HepG2 (cell line): ENCODE results near the gene TMEM151A. TPM values are rescaled to one million over a fixed set of nuclear protein-coding genes. Genes with fewer than 3 reads are reported as not detected.

Source experiments
- ATAC-seq: fragments of 200-7000 bp; cut with Tn5 transposase; 3 replicates; pipeline ENCODE4 v1.9.1; 2020; ENCODE audit warnings: mild to moderate bottlenecking, moderate library complexity
- BruUV-seq: library from RNA; stranded (reverse); fragments of 400-500 nt; replicated peaks from 2 replicates; lab custom pipeline; 2021; lab: Mats Ljungman, UMichigan
- CTCF ChIA-PET: fragments of 300-600 bp; formaldehyde crosslinking; extraction: SDS; loops from one replicate; lab custom pipeline; 2021; ENCODE audit warnings: low total read pairs, inconsistent platforms, low intra/inter-chr PET ratio; lab: Yijun Ruan, JAX
- POLR2A ChIA-PET: fragments of 350-600 bp; sonication (Branson Sonifier 250); formaldehyde crosslinking; loops from one replicate; lab custom pipeline; 2020; ENCODE audit warnings: antibody characterized with exemption, inconsistent platforms; lab: Yijun Ruan, JAX
- DNase-seq: peaks from one replicate; pipeline ENCODE4 v3.0.0-alpha.2; 2015; ENCODE audit warnings: low spot score
- FAIRE-seq: peaks from 3 replicates; lab custom pipeline; 2011; peaks lifted over from hg19 to GRCh38; lab: Jason Lieb, UNC
- H2AFZ ChIP-seq: one replicate; pipeline ENCODE4 v1.6.1; 2011; ENCODE audit warnings: low read length, inconsistent platforms
- H3K27ac ChIP-seq: fragments of 300-600 bp; 3 replicates; pipeline ENCODE4 v1.8.0; 2011; ENCODE audit warnings: mixed run types, mild to moderate bottlenecking, mixed read lengths, low read length, inconsistent platforms; ENCODE audit not compliant: insufficient read depth; ENCODE audit errors: extremely low read length
- H3K27me3 ChIP-seq, 2 experiments: fragments of 200-600 bp in 1 of 2; 2 replicates in 1 of 2; 3 replicates in 1 of 2; pipeline versions ENCODE4 v1.6.0 to v1.8.0; 2011; ENCODE audit warnings: low read length in 2 of 2, mild to moderate bottlenecking in 2 of 2, moderate library complexity in 2 of 2, inconsistent platforms in 1 of 2; ENCODE audit not compliant: insufficient read depth in 2 of 2, control insufficient read depth in 1 of 2
- H3K36me3 ChIP-seq, 2 experiments: fragments of 200-600 bp in 1 of 2; replicated peaks in 1 of 2; 2 replicates in 1 of 2; 3 replicates in 1 of 2; pipeline versions ENCODE4 v1.5.1 to v1.8.0; 2011; ENCODE audit warnings: low read length in 2 of 2, inconsistent platforms in 1 of 2; ENCODE audit not compliant: insufficient read depth in 2 of 2, control insufficient read depth in 1 of 2
- H3K4me1 ChIP-seq: 2 replicates; pipeline ENCODE4 v1.5.1; 2012; ENCODE audit warnings: low read length, inconsistent platforms; ENCODE audit not compliant: insufficient read depth
- H3K4me2 ChIP-seq: 2 replicates; pipeline ENCODE4 v1.6.0; 2011; ENCODE audit warnings: low read depth, low read length, inconsistent platforms
- H3K4me3 ChIP-seq, 3 experiments: fragments of 200-600 bp in 1 of 3; sonication (generic), shearing (Covaris generic) in 1 of 3; replicated peaks in 1 of 3; 2 replicates each; pipeline ENCODE4 v1.5.1; 2011 to 2016; ENCODE audit warnings: low read length in 3 of 3, inconsistent platforms in 2 of 3, low read depth in 2 of 3, mild to moderate bottlenecking in 2 of 3, control low read depth in 1 of 3, mixed read lengths in 1 of 3; ENCODE audit not compliant: insufficient read depth in 1 of 3
- H3K79me2 ChIP-seq: one replicate; pipeline ENCODE4 v1.6.1; 2011; ENCODE audit warnings: low read length, inconsistent platforms; ENCODE audit not compliant: insufficient read depth
- H3K9ac ChIP-seq: 2 replicates; pipeline ENCODE4 v1.6.0; 2011; ENCODE audit warnings: mild to moderate bottlenecking, low read depth, low read length, inconsistent platforms; ENCODE audit not compliant: insufficient read depth
- H3K9me3 ChIP-seq: 2 replicates; pipeline ENCODE4 v1.5.1; 2012; ENCODE audit warnings: mild to moderate bottlenecking, low read length
- H4K20me1 ChIP-seq: 2 replicates; pipeline ENCODE4 v1.6.0; 2011; ENCODE audit warnings: inconsistent platforms, mild to moderate bottlenecking, low read length, moderate library complexity; ENCODE audit not compliant: insufficient read depth
- ATM ChIP-seq: fragments of 450-650 bp; IDR thresholded peaks from 2 replicates; pipeline ENCODE4 v1.7.1; 2017; ENCODE audit warnings: mild to moderate bottlenecking, borderline replicate concordance
- DPF2 ChIP-seq: sonication (generic); formaldehyde crosslinking; IDR thresholded peaks from 2 replicates; pipeline ENCODE4 v1.4.0; 2020; ENCODE audit warnings: mild to moderate bottlenecking, low read depth, missing genetic modification reagents, borderline replicate concordance
- GATAD1 ChIP-seq: IDR thresholded peaks from 2 replicates; pipeline ENCODE4 v1.6.1; 2016; ENCODE audit warnings: missing genetic modification reagents, missing compliant biosample characterization
- JUNB ChIP-seq: sonication (generic); formaldehyde crosslinking; IDR thresholded peaks from 2 replicates; pipeline ENCODE4 v1.8.0; 2022; ENCODE audit warnings: missing genetic modification reagents, mild to moderate bottlenecking, borderline replicate concordance
- KDM1A ChIP-seq: IDR thresholded peaks from 2 replicates; pipeline ENCODE4 v1.6.1; 2016; ENCODE audit warnings: missing compliant biosample characterization
- SALL1 ChIP-seq: sonication (generic); formaldehyde crosslinking; IDR thresholded peaks from 2 replicates; pipeline ENCODE4 v1.8.0; 2022; ENCODE audit warnings: mild to moderate bottlenecking, missing genetic modification reagents
- SIN3A ChIP-seq: IDR thresholded peaks from 2 replicates; pipeline ENCODE4 v1.6.1; 2011; ENCODE audit warnings: low read depth, mild to moderate bottlenecking, control low read depth, low read length, borderline replicate concordance
- SIN3B ChIP-seq: fragments of 150-350 bp; IDR thresholded peaks from 2 replicates; pipeline ENCODE4 v1.6.1; 2014; ENCODE audit warnings: low read length
- SNRNP70 ChIP-seq: fragments of 200-400 bp; formaldehyde crosslinking; IDR thresholded peaks from 2 replicates; pipeline ENCODE4 v1.6.1; 2017; ENCODE audit warnings: mild to moderate bottlenecking, low read depth, low read length, moderate library complexity
- TCF7L2 ChIP-seq: IDR thresholded peaks from 2 replicates; pipeline ENCODE4 v1.6.1; 2011; ENCODE audit warnings: mild to moderate bottlenecking, low read depth, low read length, moderate library complexity
- TOPORS ChIP-seq: sonication (generic); formaldehyde crosslinking; IDR thresholded peaks from 2 replicates; pipeline ENCODE4 v1.8.0; 2023; ENCODE audit warnings: mild to moderate bottlenecking, missing genetic modification reagents
- ZNF292 ChIP-seq: sonication (generic); formaldehyde crosslinking; IDR thresholded peaks from 2 replicates; pipeline ENCODE4 v1.8.1; 2022; ENCODE audit warnings: mild to moderate bottlenecking, low read depth, missing genetic modification reagents, borderline replicate concordance
- ZNF703 ChIP-seq: sonication (generic); formaldehyde crosslinking; IDR thresholded peaks from 2 replicates; pipeline ENCODE4 v1.5.1; 2020; ENCODE audit warnings: missing genetic modification reagents, mild to moderate bottlenecking, moderate library complexity, borderline replicate concordance
- WGBS: methylation state at CpG from one replicate; pipeline ENCODE4 v1.1.6; 2017; ENCODE audit warnings: low lambda C conversion rate; 5-methylcytosine and 5-hydroxymethylcytosine counted together
- in situ Hi-C: cut with HindIII; loops from 2 replicates; pipeline ENCODE4 v1.10.0; 2017; ENCODE audit warnings: low pct_unique_long_range_greater_than_20kb; ENCODE audit not compliant: extremely low pct_ligation_motif_present
- intact Hi-C: fragments of 100-400 bp; cut with micrococcal nuclease; formaldehyde crosslinking; loops from one replicate; pipeline ENCODE4 v1.10.0; 2022; ENCODE audit not compliant: unreplicated experiment
- polyA plus RNA-seq, 8 experiments: library from polyadenylated mRNA; depleted of rRNA in 3 of 8; stranded (reverse) in 7 of 8; unstranded in 1 of 8; fragments of >200 nt; fragmentation: Illumina TruSeq in 4 of 8; extraction: Trizol in 4 of 8; gene quantifications; 2 replicates each; pipeline versions ENCODE4 v1.2.1 to v1.2.3, GENCODE V29; 2011 to 2016; ENCODE audit warnings: low read depth in 4 of 8, missing spikeins in 1 of 8, mixed read lengths in 1 of 8; ENCODE audit not compliant: insufficient read depth in 1 of 8
- total RNA-seq, 5 experiments: library from RNA; depleted of rRNA; stranded (reverse); fragments of >200 nt; fragmentation: Illumina TruSeq; extraction: Trizol; gene quantifications; 2 replicates each; pipeline ENCODE4 v1.2.3, GENCODE V29; 2016; ENCODE audit warnings: low read depth in 1 of 5
- TF ChIP-seq, protein P1 (sequence below): sonication (generic); formaldehyde crosslinking; IDR thresholded peaks from 2 replicates; pipeline ENCODE4 v1.4.0; 2020; ENCODE audit warnings: missing genetic modification reagents
- TF ChIP-seq, protein P2 (sequence below): IDR thresholded peaks from 2 replicates; pipeline ENCODE4 v1.6.1; 2016; ENCODE audit warnings: missing compliant biosample characterization, missing genetic modification reagents, borderline replicate concordance

TMEM151A gene
- total and polyA plus RNA-seq, 2 of the 13 experiments (the other 11 are each of a cell fraction or from before 2014, with no cell fraction given), result 0.18 to 0.33 TPM

DNA sequence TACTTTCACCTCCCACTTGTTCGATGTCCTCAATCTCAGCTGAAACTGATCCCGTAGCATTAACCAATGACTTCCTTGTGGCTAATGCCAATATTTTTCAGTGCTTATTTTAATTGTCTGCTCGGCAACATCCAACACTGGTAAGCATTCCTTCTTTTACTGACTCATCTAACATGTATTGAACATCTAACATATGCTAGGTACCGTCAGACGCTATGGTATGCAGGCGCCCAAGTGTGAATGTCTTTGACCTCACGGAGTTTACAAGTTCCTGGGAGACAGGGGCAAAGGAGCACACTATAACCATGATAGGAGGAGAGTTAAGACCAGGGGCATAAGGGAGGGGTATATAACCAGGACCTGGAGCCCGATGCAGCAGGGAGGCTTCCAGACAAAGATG, 51.5 kb downstream of the TMEM151A start:
- DNase-seq (no peak), ATAC-seq (no peak), FAIRE-seq (no peak)
- Histone ChIP-seq H4K20me1 (no peaks in the 10 kb centered on the region), H3K9me3 (no peaks in the 10 kb centered on the region), H3K4me3 (no peak overlapping the region; a peak in 1 of 6 replicates), H3K9ac (0 out of 2 replicates have a peak overlapping the region, but pooled peaks have one; percentile 94), H3K27ac (no peak overlapping the region), H3K4me2 (peak overlapping the region; percentile 95; the same call in 1 of the 2 replicates), H2AFZ (no peak overlapping the region), H3K27me3 (no peaks in the 10 kb centered on the region; a peak in 1 of 5 replicates), H3K36me3 (peaks cover 19 to 29% of the 10 kb centered on the region in 2 experiments; a peak in 4 of 5 replicates), H3K79me2 (peaks cover 34% of the 10 kb centered on the region), H3K4me1 (peaks cover 34% of the 10 kb centered on the region)
- ChIA-PET POLR2A (no interaction called here), CTCF (no interaction called here)
- WGBS, result 97% methylated on average over 8 of the region's 8 CpGs
- no TSS peak for BruUV-seq
- intact Hi-C loops (no loop called here), in situ Hi-C loops (no loop called here)
- no peak for TF ChIP-seq DPF2 (CRISPR knock-in tag)
- TF ChIP-seq ZNF292 (CRISPR knock-in tag), result no peak
- no peak for TF ChIP-seq TOPORS (CRISPR knock-in tag)
- TF ChIP-seq SNRNP70, result no peak

DNA sequence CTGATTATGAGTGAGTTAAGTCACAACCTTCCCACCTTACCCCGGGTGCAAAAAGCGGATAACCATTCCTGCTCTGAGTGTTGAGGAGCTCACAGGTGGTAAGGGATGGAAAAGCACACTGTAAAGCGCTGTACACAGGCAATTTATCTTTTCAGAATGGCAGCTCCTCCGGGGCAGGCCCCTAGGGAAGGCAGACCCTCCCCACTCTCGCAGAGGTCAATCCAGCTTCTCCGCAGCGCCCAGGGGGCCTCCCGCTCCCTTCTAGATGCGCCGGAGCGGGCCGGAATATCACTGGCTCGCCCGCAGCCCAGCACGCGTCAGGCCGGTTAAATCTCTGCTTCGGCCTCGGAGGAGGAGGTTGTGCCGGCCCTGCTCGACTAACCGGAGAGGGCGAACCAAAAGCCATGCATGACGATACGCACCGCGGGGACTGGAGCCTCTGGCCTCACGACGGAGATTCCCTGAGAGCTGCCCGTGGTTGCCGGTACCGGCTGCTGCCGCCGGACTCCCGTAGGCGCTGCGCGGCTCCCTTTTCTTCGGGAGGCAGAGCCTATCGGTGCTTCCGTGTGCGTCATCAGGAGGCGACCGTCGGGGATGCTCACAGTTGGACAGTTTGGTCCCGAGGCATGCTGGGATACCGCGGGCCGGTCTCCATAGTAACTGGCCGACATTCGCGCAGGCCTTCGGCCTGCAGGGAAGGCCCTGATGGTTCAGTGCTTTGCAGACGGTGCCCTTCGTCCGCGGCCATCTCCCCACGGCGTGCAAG, 53.0 kb downstream of the TMEM151A start, which contains the start of gene BRMS1:
TSS of gene BRMS1 (minus strand) at position 555 of the 766 bp plus-strand sequence. CDS start 2,870 bp downstream, outside the sequence.
- Histone ChIP-seq H3K4me3 (peak within 1 kb of the TSS; percentile 90 to 93 (median 93)), H3K4me1 (peaks cover 49% of the 10 kb centered on the region), H3K79me2 (peaks cover 42% of the 10 kb centered on the region), H4K20me1 (no peaks in the 10 kb centered on the region), H3K9me3 (no peaks in the 10 kb centered on the region), H3K27me3 (no peaks in the 10 kb centered on the region; a peak in 1 of 5 replicates), H3K9ac (peak within 1 kb of the TSS; percentile 94), H3K36me3 (peaks cover 14 to 23% of the 10 kb centered on the region in 2 experiments; a peak in 4 of 5 replicates), H2AFZ (no peak within 1 kb of the TSS), H3K27ac (peak within 1 kb of the TSS; percentile 86), H3K4me2 (peak within 1 kb of the TSS; percentile 95)
- CTCF ChIA-PET, result no interaction called here
- in situ Hi-C loops (no loop called here), intact Hi-C loops (no loop called here)
- ATAC-seq (peak; percentile 82), FAIRE-seq (peak; percentile 85), DNase-seq (peak; percentile 94)
- WGBS, result 0% methylated on average over 7 of the region's 59 CpGs
- POLR2A ChIA-PET, result interaction anchor here (1.0 to 2.1 kb wide), 3 partner anchors 9 to 32 kb away, joined by 4 to 8 read pairs (median 5); partner anchors contain the start of genes CD248 and RIN1
- no TSS peak for BruUV-seq
- TF ChIP-seq SIN3B (peak; percentile 92), KDM1A (CRISPR knock-in tag) (no peak), SALL1 (CRISPR knock-in tag) (peak; percentile 67), GATAD1 (CRISPR knock-in tag) (peak; percentile 99), JUNB (CRISPR knock-in tag) (0 out of 2 replicates have a peak, but pooled peaks have one; percentile 49), TCF7L2 (no peak), SIN3A (peak; percentile 96), ZNF703 (CRISPR knock-in tag) (no peak), ATM (no peak)
- TF ChIP-seq, protein P1, sequence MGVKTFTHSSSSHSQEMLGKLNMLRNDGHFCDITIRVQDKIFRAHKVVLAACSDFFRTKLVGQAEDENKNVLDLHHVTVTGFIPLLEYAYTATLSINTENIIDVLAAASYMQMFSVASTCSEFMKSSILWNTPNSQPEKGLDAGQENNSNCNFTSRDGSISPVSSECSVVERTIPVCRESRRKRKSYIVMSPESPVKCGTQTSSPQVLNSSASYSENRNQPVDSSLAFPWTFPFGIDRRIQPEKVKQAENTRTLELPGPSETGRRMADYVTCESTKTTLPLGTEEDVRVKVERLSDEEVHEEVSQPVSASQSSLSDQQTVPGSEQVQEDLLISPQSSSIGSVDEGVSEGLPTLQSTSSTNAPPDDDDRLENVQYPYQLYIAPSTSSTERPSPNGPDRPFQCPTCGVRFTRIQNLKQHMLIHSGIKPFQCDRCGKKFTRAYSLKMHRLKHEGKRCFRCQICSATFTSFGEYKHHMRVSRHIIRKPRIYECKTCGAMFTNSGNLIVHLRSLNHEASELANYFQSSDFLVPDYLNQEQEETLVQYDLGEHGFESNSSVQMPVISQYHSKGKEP (CRISPR knock-in tag), result no peak; the same call in 1 of the 2 replicates
- TF ChIP-seq, protein P2, sequence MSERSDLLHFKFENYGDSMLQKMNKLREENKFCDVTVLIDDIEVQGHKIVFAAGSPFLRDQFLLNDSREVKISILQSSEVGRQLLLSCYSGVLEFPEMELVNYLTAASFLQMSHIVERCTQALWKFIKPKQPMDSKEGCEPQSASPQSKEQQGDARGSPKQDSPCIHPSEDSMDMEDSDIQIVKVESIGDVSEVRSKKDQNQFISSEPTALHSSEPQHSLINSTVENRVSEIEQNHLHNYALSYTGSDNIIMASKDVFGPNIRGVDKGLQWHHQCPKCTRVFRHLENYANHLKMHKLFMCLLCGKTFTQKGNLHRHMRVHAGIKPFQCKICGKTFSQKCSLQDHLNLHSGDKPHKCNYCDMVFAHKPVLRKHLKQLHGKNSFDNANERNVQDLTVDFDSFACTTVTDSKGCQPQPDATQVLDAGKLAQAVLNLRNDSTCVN, result no peak
